ENCODE measurements around the gene BCR. TPM values are rescaled to one million over a fixed set of nuclear protein-coding genes. Genes with fewer than 3 reads are reported as not detected.

The BCR gene
- total and polyA plus RNA-seq, 2 experiments from 2014 or later = 38.8 to 42.2 TPM

DNA sequence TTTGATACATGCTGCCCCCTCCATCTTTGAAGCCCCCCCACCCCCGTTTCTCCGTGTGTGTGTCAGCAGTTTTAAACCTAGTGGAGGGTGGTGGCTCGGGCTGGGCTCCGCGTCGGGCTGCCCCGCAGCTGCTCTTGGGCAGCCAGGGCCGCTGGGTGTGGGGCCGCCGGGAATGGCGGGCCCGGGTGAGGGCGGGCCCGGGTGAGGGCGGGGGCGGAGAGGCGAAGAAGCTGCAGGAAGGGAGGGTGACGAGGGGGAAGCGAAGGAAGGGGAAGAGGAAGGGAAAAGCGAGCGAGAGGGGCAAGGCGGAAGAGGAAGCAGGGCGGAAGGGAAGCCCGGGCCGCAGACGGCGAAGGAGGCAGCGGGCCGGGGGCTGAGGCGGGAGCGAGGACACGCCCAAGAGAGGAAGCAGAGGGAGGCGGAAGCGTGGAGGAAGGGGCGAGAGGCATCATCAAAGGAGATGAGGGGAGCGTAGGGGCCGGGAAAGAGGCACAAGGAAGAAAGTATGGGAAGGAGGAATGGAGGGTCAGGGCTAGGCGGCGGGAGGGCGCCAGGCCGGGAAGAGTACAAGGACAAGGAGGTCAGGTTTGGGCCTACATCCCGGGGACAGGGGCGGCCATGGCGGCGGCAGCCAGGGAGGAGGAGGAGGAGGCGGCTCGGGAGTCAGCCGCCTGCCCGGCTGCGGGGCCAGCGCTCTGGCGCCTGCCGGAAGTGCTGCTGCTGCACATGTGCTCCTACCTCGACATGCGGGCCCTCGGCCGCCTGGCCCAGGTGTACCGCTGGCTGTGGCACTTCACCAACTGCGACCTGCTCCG is 82.4 kb downstream of the BCR start:
- Histone ChIP-seq H3K79me2 (peaks cover 18% of the 10 kb centered on the region), H3K36me3 (replicated peaks; ENCODE audit: insufficient read depth, low read depth) (no peaks in the 10 kb centered on the region), H3K4me1 (ENCODE audit: insufficient read depth) (no peaks in the 10 kb centered on the region), H3K9me3 (ENCODE audit: low read depth) (no peaks in the 10 kb centered on the region), H3K4me2 (no peak overlapping the region), H3K27me3 (no peaks in the 10 kb centered on the region), H3K27ac (no peak overlapping the region), H3K9me2 (replicated peaks; ENCODE audit: insufficient read depth) (no peaks in the 10 kb centered on the region), H2AFZ (no peak overlapping the region), H4K20me1 (ENCODE audit: insufficient read depth, poor library complexity, severe bottlenecking) (no peaks in the 10 kb centered on the region), H3K4me3 (no peak overlapping the region)
- TF ChIP-seq EZH2 (IDR thresholded peaks at IDR 0.05; ENCODE audit: borderline replicate concordance) (no peak), EZH2phosphoT487 (IDR thresholded peaks at IDR 0.05; ENCODE audit: low read depth, severe bottlenecking, unreplicated experiment) (no peak)
- TF ChIP-seq, protein P1, sequence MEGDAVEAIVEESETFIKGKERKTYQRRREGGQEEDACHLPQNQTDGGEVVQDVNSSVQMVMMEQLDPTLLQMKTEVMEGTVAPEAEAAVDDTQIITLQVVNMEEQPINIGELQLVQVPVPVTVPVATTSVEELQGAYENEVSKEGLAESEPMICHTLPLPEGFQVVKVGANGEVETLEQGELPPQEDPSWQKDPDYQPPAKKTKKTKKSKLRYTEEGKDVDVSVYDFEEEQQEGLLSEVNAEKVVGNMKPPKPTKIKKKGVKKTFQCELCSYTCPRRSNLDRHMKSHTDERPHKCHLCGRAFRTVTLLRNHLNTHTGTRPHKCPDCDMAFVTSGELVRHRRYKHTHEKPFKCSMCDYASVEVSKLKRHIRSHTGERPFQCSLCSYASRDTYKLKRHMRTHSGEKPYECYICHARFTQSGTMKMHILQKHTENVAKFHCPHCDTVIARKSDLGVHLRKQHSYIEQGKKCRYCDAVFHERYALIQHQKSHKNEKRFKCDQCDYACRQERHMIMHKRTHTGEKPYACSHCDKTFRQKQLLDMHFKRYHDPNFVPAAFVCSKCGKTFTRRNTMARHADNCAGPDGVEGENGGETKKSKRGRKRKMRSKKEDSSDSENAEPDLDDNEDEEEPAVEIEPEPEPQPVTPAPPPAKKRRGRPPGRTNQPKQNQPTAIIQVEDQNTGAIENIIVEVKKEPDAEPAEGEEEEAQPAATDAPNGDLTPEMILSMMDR (IDR thresholded peaks at IDR 0.05; ENCODE audit: poor library complexity) = no peak
- WGBS (ENCODE audit: low lambda C conversion rate, missing lambda C conversion rate) = 95% methylated on average over 41 of the region's 60 CpGs
- DNase-seq (ENCODE audit: low spot score) = no peak

DNA sequence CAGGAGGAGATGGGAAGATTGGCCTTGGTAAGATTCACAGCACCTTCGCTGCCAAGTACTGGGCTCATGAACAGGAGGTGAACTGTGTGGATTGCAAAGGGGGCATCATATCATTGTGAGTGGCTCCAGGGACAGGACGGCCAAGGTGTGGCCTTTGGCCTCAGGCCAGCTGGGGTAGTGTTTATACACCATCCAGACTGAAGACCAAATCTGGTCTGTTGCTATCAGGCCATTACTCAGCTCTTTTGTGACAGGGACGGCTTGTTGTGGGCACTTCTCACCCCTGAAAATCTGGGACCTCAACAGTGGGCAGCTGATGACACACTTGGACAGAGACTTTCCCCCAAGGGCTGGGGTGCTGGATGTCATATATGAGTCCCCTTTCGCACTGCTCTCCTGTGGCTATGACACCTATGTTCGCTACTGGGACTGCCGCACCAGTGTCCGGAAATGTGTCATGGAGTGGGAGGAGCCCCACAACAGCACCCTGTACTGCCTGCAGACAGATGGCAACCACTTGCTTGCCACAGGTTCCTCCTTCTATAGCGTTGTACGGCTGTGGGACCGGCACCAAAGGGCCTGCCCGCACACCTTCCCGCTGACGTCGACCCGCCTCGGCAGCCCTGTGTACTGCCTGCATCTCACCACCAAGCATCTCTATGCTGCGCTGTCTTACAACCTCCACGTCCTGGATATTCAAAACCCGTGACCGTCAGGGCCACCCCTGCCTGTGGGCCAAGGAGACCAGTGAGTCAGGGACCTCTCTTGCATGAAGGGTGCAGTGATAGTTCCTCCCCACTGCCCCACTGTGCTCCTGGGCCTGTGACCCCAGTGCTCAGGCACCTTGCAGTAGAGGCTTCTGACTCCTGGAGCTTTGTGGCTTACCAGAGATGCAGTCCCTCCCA is 83.6 kb downstream of the BCR start:
- Histone ChIP-seq H3K27ac (no peak overlapping the region), H3K4me1 (ENCODE audit: insufficient read depth) (no peaks in the 10 kb centered on the region), H3K27me3 (no peaks in the 10 kb centered on the region), H4K20me1 (ENCODE audit: insufficient read depth, poor library complexity, severe bottlenecking) (no peaks in the 10 kb centered on the region), H3K9me3 (ENCODE audit: low read depth) (no peaks in the 10 kb centered on the region), H3K4me2 (no peak overlapping the region), H2AFZ (no peak overlapping the region), H3K4me3 (no peak overlapping the region), H3K79me2 (peaks cover 11% of the 10 kb centered on the region), H3K9me2 (replicated peaks; ENCODE audit: insufficient read depth) (no peaks in the 10 kb centered on the region), H3K36me3 (replicated peaks; ENCODE audit: insufficient read depth, low read depth) (no peaks in the 10 kb centered on the region)
- 92% methylated on average over 20 of the region's 20 CpGs for WGBS (ENCODE audit: low lambda C conversion rate, missing lambda C conversion rate)
- TF ChIP-seq EZH2 (IDR thresholded peaks at IDR 0.05; ENCODE audit: borderline replicate concordance) (no peak), EZH2phosphoT487 (IDR thresholded peaks at IDR 0.05; ENCODE audit: low read depth, severe bottlenecking, unreplicated experiment) (no peak)
- TF ChIP-seq, protein P1 (IDR thresholded peaks at IDR 0.05; ENCODE audit: poor library complexity) = no peak
- DNase-seq (ENCODE audit: low spot score) = no peak

DNA sequence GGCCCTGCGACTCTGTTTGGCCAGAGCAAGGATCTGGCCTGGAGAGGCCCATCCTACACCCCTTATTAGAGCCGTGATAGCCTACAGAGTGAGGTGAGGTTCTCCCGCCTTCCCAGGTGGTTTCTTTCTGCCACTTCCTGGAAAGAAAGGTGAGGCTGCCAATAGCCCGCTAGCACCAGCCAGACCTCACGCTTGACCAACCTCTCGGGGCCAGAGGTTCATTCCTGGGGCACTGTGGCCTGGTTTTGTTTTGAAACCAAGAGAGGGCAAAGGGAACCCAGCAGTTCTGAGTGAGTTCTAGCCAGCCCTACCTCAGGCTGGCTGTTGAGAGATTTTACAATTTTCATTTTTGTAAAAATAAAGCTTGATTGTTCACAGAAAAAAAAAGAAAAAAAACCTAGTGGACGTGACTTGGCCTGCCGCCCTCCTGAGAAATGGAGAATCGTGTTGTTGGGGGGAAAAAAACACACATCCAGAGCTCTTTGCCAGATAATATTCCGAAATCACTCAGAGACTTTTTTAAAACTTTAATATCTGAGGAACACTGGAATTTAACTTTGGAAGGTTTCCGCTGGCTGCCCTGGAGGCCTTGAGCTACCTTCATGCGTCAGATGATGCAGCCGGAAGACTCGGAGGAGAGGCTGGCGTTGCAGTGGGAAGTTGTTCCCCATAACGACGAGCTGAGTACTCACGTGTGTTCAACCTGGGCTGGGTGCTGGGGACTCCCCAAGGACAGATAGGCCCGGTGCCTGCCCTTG is 84.5 kb downstream of the BCR start:
- Histone ChIP-seq H3K4me2 (no peak overlapping the region), H2AFZ (no peak overlapping the region), H4K20me1 (ENCODE audit: insufficient read depth, poor library complexity, severe bottlenecking) (no peaks in the 10 kb centered on the region), H3K27ac (no peak overlapping the region), H3K9me3 (ENCODE audit: low read depth) (no peaks in the 10 kb centered on the region), H3K36me3 (replicated peaks; ENCODE audit: insufficient read depth, low read depth) (no peaks in the 10 kb centered on the region), H3K27me3 (no peaks in the 10 kb centered on the region), H3K4me1 (ENCODE audit: insufficient read depth) (no peaks in the 10 kb centered on the region), H3K79me2 (peaks cover 2% of the 10 kb centered on the region), H3K4me3 (no peak overlapping the region), H3K9me2 (replicated peaks; ENCODE audit: insufficient read depth) (no peaks in the 10 kb centered on the region)
- no peak for TF ChIP-seq EZH2 (IDR thresholded peaks at IDR 0.05; ENCODE audit: borderline replicate concordance)
- TF ChIP-seq, protein P1 (IDR thresholded peaks at IDR 0.05; ENCODE audit: poor library complexity) = no peak
- TF ChIP-seq EZH2phosphoT487 (IDR thresholded peaks at IDR 0.05; ENCODE audit: low read depth, severe bottlenecking, unreplicated experiment) = no peak
- DNase-seq (ENCODE audit: low spot score) = no peak
- 89% methylated on average over 18 of the region's 19 CpGs for WGBS (ENCODE audit: low lambda C conversion rate, missing lambda C conversion rate)

Measured in hepatocyte (in vitro differentiated cells).